ENCODE data around the gene IL20.
"Not testable (repeated sequence)": the region's sequence is repeated elsewhere in the genome, so short reads cannot be mapped to it uniquely, and the experiment has no call there.

IL20 gene

GRCh38 chr1:206851341-206852010, 13.9 kb upstream of the IL20 start:
- H3K4ac ChIP-seq (ENCODE audit: low read depth in 1 of 2, low read length in 2 of 2), result no peak overlapping the region
- H2BK12ac ChIP-seq (ENCODE audit: low read length in 2 of 2), result no peak overlapping the region
- H3K27ac ChIP-seq (ENCODE audit: low read length, poor library complexity, severe bottlenecking), result no peak overlapping the region
- H3K9me3 ChIP-seq (ENCODE audit: control insufficient read depth, low read length), result no peaks in the 10 kb centered on the region
- no peak overlapping the region for H3K4me3 ChIP-seq (ENCODE audit: insufficient read depth in 1 of 2, low read depth in 1 of 2, low read length in 2 of 2)
- H3K4me2 ChIP-seq (ENCODE audit: low read length, poor library complexity, severe bottlenecking), result no peak overlapping the region
- no peak overlapping the region for H2BK120ac ChIP-seq (ENCODE audit: low read depth, low read length)
- H3K14ac ChIP-seq (ENCODE audit: low read length in 2 of 2), result no peak overlapping the region
- WGBS, result 89% methylated on average over 1 of the region's 5 CpGs
- H4K91ac ChIP-seq (ENCODE audit: low read length), result no peak overlapping the region
- H3K79me1 ChIP-seq (replicated peaks; ENCODE audit: low read length, poor library complexity, severe bottlenecking), result no peaks in the 10 kb centered on the region
- peak overlapping the region; percentile 53 for H3K9ac ChIP-seq (ENCODE audit: low read length)
- H2BK15ac ChIP-seq (ENCODE audit: low read depth, poor library complexity, severe bottlenecking), result no peak overlapping the region
- no peak overlapping the region for H2BK5ac ChIP-seq (ENCODE audit: low read depth, low read length, poor library complexity, severe bottlenecking)
- H3K36me3 ChIP-seq (ENCODE audit: control insufficient read depth in 1 of 2, insufficient read depth in 2 of 2, low read depth in 1 of 2, low read length in 2 of 2), result no peaks in the 10 kb centered on the region
- H3K18ac ChIP-seq (ENCODE audit: low read depth in 1 of 2, low read length in 2 of 2), result no peak overlapping the region
- no peak overlapping the region for H2AK5ac ChIP-seq (ENCODE audit: low read length, severe bottlenecking)
- no peak overlapping the region for H4K8ac ChIP-seq (ENCODE audit: low read length)
- no peak overlapping the region for H2AFZ ChIP-seq (ENCODE audit: low read depth, low read length)
- H3K4me1 ChIP-seq (ENCODE audit: control insufficient read depth, insufficient read depth, low read depth, low read length), result no peaks in the 10 kb centered on the region
- H3K23ac ChIP-seq (ENCODE audit: low read length in 2 of 2), result no peak overlapping the region
- peak; percentile 60 for DNase-seq
- peaks cover 0 to 10% of the 10 kb centered on the region in 2 experiments for H3K27me3 ChIP-seq (ENCODE audit: control insufficient read depth in 1 of 2, insufficient read depth in 1 of 2, low read length in 2 of 2)

DNA sequence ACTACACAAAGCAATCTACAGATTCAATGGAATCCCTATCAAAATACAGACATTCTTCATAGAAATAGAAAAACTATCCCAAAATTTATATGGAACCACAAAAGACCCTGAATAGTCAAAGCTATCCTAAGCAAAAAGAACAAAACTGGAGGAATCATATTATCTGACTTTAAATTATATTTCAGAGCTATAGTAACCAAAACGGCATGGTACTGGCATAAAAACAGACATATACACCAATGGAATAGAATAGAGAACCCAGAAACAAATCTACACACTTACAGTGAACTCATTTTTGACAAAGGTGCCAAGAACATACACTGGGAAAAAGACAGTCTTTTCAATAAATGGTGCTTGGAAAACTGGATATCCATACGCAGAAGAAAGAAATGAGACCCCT, 12.8 kb upstream of the IL20 start:
- H2BK120ac ChIP-seq (ENCODE audit: low read depth, low read length); H3K36me3 ChIP-seq (ENCODE audit: control insufficient read depth in 1 of 2, insufficient read depth in 2 of 2, low read depth in 1 of 2, low read length in 2 of 2); H3K4ac ChIP-seq (ENCODE audit: low read depth in 1 of 2, low read length in 2 of 2); H3K14ac ChIP-seq (ENCODE audit: low read length in 2 of 2); H2AK5ac ChIP-seq (ENCODE audit: low read length, severe bottlenecking); H3K9ac ChIP-seq (ENCODE audit: low read length); H2BK12ac ChIP-seq (ENCODE audit: low read length in 2 of 2); H3K23ac ChIP-seq (ENCODE audit: low read length in 2 of 2); H3K9me3 ChIP-seq (ENCODE audit: control insufficient read depth, low read length); H3K27ac ChIP-seq (ENCODE audit: low read length, poor library complexity, severe bottlenecking); H4K8ac ChIP-seq (ENCODE audit: low read length); H3K4me3 ChIP-seq (ENCODE audit: insufficient read depth in 1 of 2, low read depth in 1 of 2, low read length in 2 of 2); H3K4me1 ChIP-seq (ENCODE audit: control insufficient read depth, insufficient read depth, low read depth, low read length); H2BK5ac ChIP-seq (ENCODE audit: low read depth, low read length, poor library complexity, severe bottlenecking); H3K4me2 ChIP-seq (ENCODE audit: low read length, poor library complexity, severe bottlenecking); H3K79me1 ChIP-seq (replicated peaks; ENCODE audit: low read length, poor library complexity, severe bottlenecking); H2AFZ ChIP-seq (ENCODE audit: low read depth, low read length); DNase-seq; H4K91ac ChIP-seq (ENCODE audit: low read length); H3K18ac ChIP-seq (ENCODE audit: low read depth in 1 of 2, low read length in 2 of 2); H2BK15ac ChIP-seq (ENCODE audit: low read depth, poor library complexity, severe bottlenecking): not testable (repeated sequence)
- WGBS, result 93% methylated on average over 1 of the region's 2 CpGs
- peaks cover 0 to 21% of the 10 kb centered on the region in 2 experiments for H3K27me3 ChIP-seq (ENCODE audit: control insufficient read depth in 1 of 2, insufficient read depth in 1 of 2, low read length in 2 of 2)

DNA sequence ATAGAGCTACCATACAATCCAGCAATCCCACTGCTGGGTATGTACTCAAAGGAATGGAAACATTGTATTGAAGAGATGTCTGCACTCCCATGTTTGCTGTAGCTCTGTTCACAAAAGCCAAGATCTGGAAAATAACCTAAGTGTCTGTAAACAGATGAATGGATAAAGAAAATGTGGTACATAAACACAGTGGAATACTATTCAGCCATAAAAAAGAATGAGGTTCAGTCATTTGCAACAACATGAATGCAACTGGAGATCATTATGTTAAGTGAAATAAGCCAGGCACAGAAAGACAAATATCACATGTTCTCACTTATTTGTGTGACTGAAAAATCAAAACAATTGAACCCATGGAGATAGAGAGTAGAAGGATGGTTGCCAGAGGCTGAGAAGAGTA, 11.7 kb upstream of the IL20 start:
- DNase-seq; H3K14ac ChIP-seq (ENCODE audit: low read length in 2 of 2); H2BK120ac ChIP-seq (ENCODE audit: low read depth, low read length); H3K23ac ChIP-seq (ENCODE audit: low read length in 2 of 2); H2BK12ac ChIP-seq (ENCODE audit: low read length in 2 of 2); H3K4ac ChIP-seq (ENCODE audit: low read depth in 1 of 2, low read length in 2 of 2); H4K8ac ChIP-seq (ENCODE audit: low read length); H3K4me1 ChIP-seq (ENCODE audit: control insufficient read depth, insufficient read depth, low read depth, low read length); H2AK5ac ChIP-seq (ENCODE audit: low read length, severe bottlenecking); H3K27ac ChIP-seq (ENCODE audit: low read length, poor library complexity, severe bottlenecking); H3K4me3 ChIP-seq (ENCODE audit: insufficient read depth in 1 of 2, low read depth in 1 of 2, low read length in 2 of 2); H3K79me1 ChIP-seq (replicated peaks; ENCODE audit: low read length, poor library complexity, severe bottlenecking); H2BK15ac ChIP-seq (ENCODE audit: low read depth, poor library complexity, severe bottlenecking); H3K9me3 ChIP-seq (ENCODE audit: control insufficient read depth, low read length); H2AFZ ChIP-seq (ENCODE audit: low read depth, low read length); H3K9ac ChIP-seq (ENCODE audit: low read length); H3K36me3 ChIP-seq (ENCODE audit: control insufficient read depth in 1 of 2, insufficient read depth in 2 of 2, low read depth in 1 of 2, low read length in 2 of 2); H2BK5ac ChIP-seq (ENCODE audit: low read depth, low read length, poor library complexity, severe bottlenecking); H3K4me2 ChIP-seq (ENCODE audit: low read length, poor library complexity, severe bottlenecking); H3K18ac ChIP-seq (ENCODE audit: low read depth in 1 of 2, low read length in 2 of 2); H4K91ac ChIP-seq (ENCODE audit: low read length): not testable (repeated sequence)
- H3K27me3 ChIP-seq (ENCODE audit: control insufficient read depth in 1 of 2, insufficient read depth in 1 of 2, low read length in 2 of 2), result peaks cover 0 to 23% of the 10 kb centered on the region in 2 experiments

DNA sequence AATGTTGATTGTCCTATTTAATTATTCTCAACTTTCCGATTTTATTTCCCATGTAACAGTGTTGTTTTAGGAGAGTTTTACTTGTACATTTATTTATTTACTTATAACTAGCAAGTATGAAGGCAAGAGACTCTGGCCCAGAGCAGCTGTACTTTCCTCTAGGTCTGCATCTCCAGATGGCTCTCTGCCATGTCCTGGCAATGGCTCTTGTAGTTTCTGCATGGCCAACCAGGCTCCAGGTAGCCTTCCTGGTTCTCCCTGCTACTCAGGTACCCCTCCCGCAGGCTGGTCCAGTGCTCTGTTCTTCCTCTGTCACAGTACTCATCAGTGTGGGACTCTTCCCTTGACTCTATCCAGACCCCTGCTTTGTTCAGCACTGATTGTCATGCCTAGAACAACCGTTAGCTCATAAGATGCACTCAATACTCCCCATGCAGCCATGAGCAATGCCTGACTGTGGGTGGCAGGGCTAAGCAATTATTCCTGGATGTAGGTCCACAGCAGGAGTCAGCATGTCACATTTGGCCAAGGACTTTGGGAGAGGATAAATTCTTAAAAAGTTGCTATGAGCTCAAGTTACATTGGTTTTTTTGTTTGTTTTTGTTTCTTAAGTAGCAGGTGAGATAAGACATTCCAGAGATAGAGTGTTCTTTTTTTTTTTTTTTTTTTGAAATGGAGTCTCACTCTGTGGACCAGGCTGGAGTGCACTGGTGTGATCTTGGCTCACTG, 10.9 kb upstream of the IL20 start:
- Histone ChIP-seq H3K23ac (ENCODE audit: low read length in 2 of 2) (peak overlapping the region in 1 of 2 experiments; percentile 83), H3K79me1 (replicated peaks; ENCODE audit: low read length, poor library complexity, severe bottlenecking) (no peaks in the 10 kb centered on the region), H3K4me2 (ENCODE audit: low read length, poor library complexity, severe bottlenecking) (no peak overlapping the region), H3K9ac (ENCODE audit: low read length) (no peak overlapping the region), H2BK12ac (ENCODE audit: low read length in 2 of 2) (no peak overlapping the region), H3K27ac (ENCODE audit: low read length, poor library complexity, severe bottlenecking) (no peak overlapping the region), H3K4me3 (ENCODE audit: insufficient read depth in 1 of 2, low read depth in 1 of 2, low read length in 2 of 2) (no peak overlapping the region), H2AK5ac (ENCODE audit: low read length, severe bottlenecking) (no peak overlapping the region), H3K4ac (ENCODE audit: low read depth in 1 of 2, low read length in 2 of 2) (no peak overlapping the region), H2BK15ac (ENCODE audit: low read depth, poor library complexity, severe bottlenecking) (no peak overlapping the region), H3K18ac (ENCODE audit: low read depth in 1 of 2, low read length in 2 of 2) (no peak overlapping the region), H4K8ac (ENCODE audit: low read length) (no peak overlapping the region), H3K14ac (ENCODE audit: low read length in 2 of 2) (no peak overlapping the region), H2BK5ac (ENCODE audit: low read depth, low read length, poor library complexity, severe bottlenecking) (no peak overlapping the region), H2BK120ac (ENCODE audit: low read depth, low read length) (no peak overlapping the region), H4K91ac (ENCODE audit: low read length) (no peak overlapping the region), H3K4me1 (ENCODE audit: control insufficient read depth, insufficient read depth, low read depth, low read length) (no peaks in the 10 kb centered on the region), H2AFZ (ENCODE audit: low read depth, low read length) (no peak overlapping the region), H3K27me3 (ENCODE audit: control insufficient read depth in 1 of 2, insufficient read depth in 1 of 2, low read length in 2 of 2) (peaks cover 8 to 30% of the 10 kb centered on the region in 2 experiments), H3K9me3 (ENCODE audit: control insufficient read depth, low read length) (no peaks in the 10 kb centered on the region), H3K36me3 (ENCODE audit: control insufficient read depth in 1 of 2, insufficient read depth in 2 of 2, low read depth in 1 of 2, low read length in 2 of 2) (no peaks in the 10 kb centered on the region)
- DNase-seq, result no peak
- WGBS, result 81% methylated on average over 2 of the region's 3 CpGs
